DMS114 treated with DMSO at 0.1 percent for 48 hours (cell line): Measurements from ENCODE around the gene EVI2A.

Experiments
- DNase-seq: peaks from one replicate; lab custom pipeline; 2025; ENCODE audit not compliant: unreplicated experiment; lab: John Stamatoyannopoulos, UW

Gene EVI2A

DNA sequence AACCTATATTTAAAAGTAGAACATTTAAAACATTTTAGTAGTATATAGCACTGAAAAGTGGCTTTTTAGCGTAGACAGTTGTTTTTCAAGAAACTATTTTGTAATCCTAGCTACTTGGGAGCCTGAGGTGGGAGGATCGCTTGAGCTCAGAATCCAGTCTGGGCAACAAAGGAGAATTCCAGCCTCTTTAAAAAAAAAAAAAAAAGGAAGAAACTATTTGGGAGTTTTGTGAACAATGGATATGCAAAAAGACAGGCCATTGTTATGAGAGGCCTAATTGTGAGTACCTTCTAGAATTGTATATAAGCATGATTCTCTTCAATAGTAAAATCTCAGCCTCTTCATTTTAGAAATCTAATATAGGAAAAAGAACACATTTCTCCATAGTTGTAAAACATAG is 42.0 kb downstream of the EVI2A start:
- no peak for DNase-seq

DNA sequence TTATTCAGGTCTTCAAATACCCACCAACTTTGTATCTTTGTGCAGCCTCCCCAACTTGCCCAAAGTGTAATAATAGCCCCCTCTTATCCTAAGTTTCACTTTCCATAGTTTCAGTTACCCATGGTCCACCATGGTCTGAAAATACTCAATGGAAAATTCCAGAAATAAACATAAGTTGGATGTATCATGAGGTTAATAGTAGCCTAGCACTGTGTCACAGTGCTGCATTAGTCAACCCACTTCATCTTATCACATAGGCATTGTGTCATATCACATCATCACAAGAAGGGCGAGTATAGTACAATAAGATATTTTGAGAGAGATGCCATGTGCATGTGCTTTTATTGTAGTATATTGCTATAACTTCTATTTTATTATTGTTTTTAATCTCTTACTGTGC is 46.3 kb downstream of the EVI2A start:
- no peak for DNase-seq

DNA sequence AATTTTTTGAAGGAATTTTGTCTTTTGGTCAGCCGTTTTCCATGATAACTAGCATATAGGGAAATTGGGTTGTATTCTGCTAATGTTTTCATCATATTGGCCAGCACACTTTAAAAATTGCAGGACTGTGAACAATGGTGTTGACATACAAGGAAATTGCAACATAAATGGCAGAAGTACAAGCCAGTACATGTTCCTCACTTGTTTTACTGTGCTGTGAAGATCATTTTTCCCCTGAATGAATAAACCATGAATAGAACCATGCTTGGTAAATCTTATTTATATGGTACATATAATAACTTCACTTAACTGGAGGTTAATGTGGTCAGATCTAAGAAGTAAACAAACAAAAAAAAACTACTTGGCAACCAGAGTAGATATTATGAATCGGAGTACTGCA is 47.2 kb downstream of the EVI2A start:
- DNase-seq = no peak

DNA sequence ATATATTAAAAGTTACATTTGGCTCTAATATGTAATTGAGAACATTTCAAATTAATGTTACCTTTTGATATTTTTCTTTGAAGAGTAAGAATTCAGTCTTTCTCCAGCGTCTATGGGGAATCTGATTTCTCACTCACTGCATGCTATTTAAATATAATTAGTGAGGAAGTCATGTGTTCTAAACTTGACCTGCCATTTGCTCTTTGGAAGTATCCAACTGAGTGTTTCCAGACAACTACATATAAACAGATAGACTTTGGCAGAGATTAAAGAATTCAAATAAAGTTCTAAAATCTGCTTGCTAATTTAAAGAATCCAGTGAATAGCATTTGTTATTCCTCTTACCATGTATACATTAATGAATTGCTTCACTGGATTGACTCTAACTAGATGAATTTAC is 47.9 kb downstream of the EVI2A start:
- DNase-seq = no peak

DNA sequence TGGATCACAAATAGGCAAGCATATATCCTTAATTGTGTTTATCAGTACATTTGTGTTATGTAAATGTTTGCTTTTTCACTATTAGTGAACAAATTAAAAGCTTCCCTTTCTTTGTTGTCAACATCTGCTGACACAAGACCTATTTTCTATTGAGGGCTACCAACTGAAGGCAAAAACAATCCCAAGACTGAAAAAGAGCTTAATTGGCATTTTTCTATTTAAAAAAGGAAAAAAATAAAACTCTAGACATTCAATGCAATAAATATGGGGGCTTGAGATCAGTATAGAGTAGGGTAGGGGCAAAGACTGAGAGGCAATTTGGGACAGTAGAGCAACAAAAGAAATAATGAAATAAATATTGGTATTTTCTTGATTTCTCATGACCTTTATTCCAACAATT is 48.6 kb downstream of the EVI2A start:
- DNase-seq = no peak

DNA sequence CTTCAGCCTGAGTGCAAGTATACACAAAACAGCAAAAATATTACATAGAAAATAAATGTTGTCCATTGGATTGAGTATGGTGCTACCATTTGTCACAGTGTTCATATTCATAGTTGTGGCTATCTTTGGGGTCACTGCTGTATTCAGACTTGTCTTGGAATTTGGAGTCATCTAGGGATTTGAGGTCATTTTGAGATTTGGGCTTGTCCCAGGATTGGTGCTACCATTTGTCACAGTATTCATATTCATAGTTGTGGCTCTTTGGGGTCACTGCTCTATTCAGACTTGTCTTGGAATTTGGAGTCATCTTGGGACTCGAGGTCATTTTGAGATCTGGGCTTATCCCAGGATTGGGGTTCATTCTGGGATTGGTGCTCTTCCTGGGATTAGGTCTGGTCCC is 49.2 kb downstream of the EVI2A start:
- DNase-seq = no peak

DNA sequence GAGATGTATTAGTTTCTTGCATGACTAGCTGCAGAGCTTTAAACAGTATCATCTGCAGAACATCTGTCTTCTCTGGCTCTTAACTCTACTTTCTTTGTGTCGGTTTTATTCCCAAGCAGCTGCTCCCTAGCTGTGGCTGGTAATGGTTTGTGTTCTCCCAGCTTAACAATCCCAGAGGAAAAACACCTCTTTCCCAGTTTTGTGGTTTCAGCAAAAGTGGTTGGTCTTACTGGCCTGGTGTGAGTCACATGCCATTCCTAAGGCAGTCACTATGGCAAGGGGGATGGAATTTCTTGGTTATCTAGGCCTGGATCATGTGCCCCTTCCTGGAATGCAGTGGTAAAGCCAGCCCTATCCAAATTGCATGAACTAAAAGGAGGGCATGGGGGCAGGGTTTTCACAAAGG is 51.8 kb downstream of the EVI2A start:
- DNase-seq = no peak

DNA sequence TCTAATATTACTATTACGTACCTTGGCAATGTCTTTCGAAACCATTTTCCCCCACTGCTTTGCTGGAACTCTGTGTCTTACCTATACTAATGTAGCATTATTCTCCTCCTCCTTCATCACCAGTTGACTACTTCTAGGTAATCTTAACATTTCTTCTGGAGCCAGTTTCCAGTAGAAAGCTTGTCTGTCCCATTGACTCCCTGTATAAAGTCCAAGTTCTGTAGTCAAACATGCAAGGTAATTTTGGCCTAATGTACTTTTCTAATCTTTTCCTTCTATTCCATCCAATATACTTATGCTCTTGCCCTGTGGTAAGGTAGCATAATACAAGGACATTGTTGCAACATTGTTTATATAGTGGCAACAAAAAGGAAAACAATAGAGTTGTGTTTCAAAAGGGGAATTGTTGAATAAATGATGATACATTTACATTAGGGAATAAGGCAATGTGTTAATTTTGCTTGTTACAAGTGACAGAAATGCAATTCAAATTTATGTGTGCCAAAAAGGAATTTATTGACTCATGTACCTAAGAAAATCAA is 52.3 kb downstream of the EVI2A start:
- no peak for DNase-seq
